Ovary (tissue), 9 donors: ENCODE data around the gene EPG5. TPM values are rescaled to one million over a fixed set of nuclear protein-coding genes. Genes with fewer than 3 reads are reported as not detected.

Source experiments
- DNase-seq, 5 donors: peaks; one replicate each; pipeline ENCODE4 v3.0.0-alpha.2; 2019 to 2020
- H3K27ac ChIP-seq, 2 donors: fragments of 200-600 bp; one replicate each; pipeline versions ENCODE4 v1.5.1 to v1.8.0; 2019 to 2022
- H3K27me3 ChIP-seq: fragments of 200-600 bp; one replicate; pipeline ENCODE4 v1.8.0; 2022
- H3K36me3 ChIP-seq: fragments of 200-600 bp; sonication (generic); one replicate; pipeline ENCODE4 v1.5.1; 2019
- H3K4me1 ChIP-seq: one replicate; pipeline ENCODE4 v1.8.1; 2013; ENCODE audit warnings: mild to moderate bottlenecking, moderate library complexity; ENCODE audit not compliant: insufficient read depth
- H3K4me3 ChIP-seq: fragments of 200-600 bp; sonication (generic); one replicate; pipeline ENCODE4 v1.5.1; 2017
- H3K9me3 ChIP-seq, 2 donors: fragments of 200-600 bp in 1 of 2; sonication (generic) in 1 of 2; one replicate each; pipeline versions ENCODE4 v1.5.1 to v1.8.1; 2013 to 2019; ENCODE audit warnings: mild to moderate bottlenecking in 1 of 2, moderate library complexity in 1 of 2
- CTCF ChIP-seq, 3 donors: fragments of 450-650 bp in 2 of 3; fragments of 200-600 bp in 1 of 3; IDR thresholded peaks; one replicate each; pipeline versions ENCODE4 v1.5.1 to v1.8.0; 2016 to 2022; ENCODE audit warnings: antibody characterized with exemption in 3 of 3, mild to moderate bottlenecking in 1 of 3
- EP300 ChIP-seq: sonication (generic); formaldehyde crosslinking; IDR thresholded peaks from one replicate; pipeline ENCODE4 v1.6.1; 2017; ENCODE audit warnings: antibody characterized with exemption
- POLR2A ChIP-seq: fragments of 450-650 bp; IDR thresholded peaks from one replicate; pipeline ENCODE4 v1.6.1; 2017; ENCODE audit warnings: antibody characterized with exemption, mild to moderate bottlenecking, moderate library complexity
- WGBS, 3 donors: extraction: QIAGEN DNeasy Blood & Tissue Kit in 1 of 3; methylation state at CpG; one replicate each; pipeline versions ENCODE4 v1.1.5 to v1.1.7; 2013 to 2017; 5-methylcytosine and 5-hydroxymethylcytosine counted together
- intact Hi-C, 4 donors: fragments of 100-400 bp; cut with DNase I; formaldehyde crosslinking; loops; one replicate each; pipeline versions ENCODE4 v1.11.0 to v1.15.1; 2022 to 2023
- polyA plus RNA-seq, 2 donors: library from polyadenylated mRNA; stranded (reverse); fragments of 200-250 nt in 1 of 2; fragments of 350-450 nt in 1 of 2; fragmentation: Illumina TruSeq in 1 of 2; extraction: RNeasy Lipid Tissue Mini Kit (QIAGEN cat#74804) in 1 of 2; gene quantifications; one replicate each; pipeline ENCODE4 v1.2.3, GENCODE V29; 2013 to 2014
- total RNA-seq, 7 donors: library from RNA; depleted of rRNA in 2 of 7; stranded (reverse); fragments of >200 nt in 2 of 7; fragmentation: NEBNext Ultra II Directional in 3 of 7; extraction: Animal tissue kit (Norgen Biotek cat#: 25700) in 3 of 7; gene quantifications; one replicate each; pipeline versions ENCODE4 v1.1.0 to v1.2.4, GENCODE V29; 2016 to 2023
- donor health status: DM: no; HTN: no; CAD: no; lungs with moderate emphysema.
- donor health status: DM: no; HTN: no; CAD: no.
- donor health status: Bipolar disorder and iron deficiency.
- donor health status: DM: yes; HTN: yes; CAD: no.
- donor health status: DM: no; HTN: no; CAD: no.
- donor health status: DM: yes; HTN: yes; CAD: no.

EPG5 gene
- total and polyA plus RNA-seq, 9 donors = 8.9 to 28.4 (median 21.2) TPM

GRCh38 chr18:45896452-45896851 is 70.7 kb downstream of the EPG5 start:
- 96 to 98% (median 97%) methylated on average over 7 of the region's 7 CpGs for WGBS, 3 donors
- TF ChIP-seq EP300 = no peak
- TF ChIP-seq CTCF (IDR thresholded peaks at IDR 0.05) = no peak
- no peak for TF ChIP-seq POLR2A
- intact Hi-C loops = loop anchor here in 1 of 4 donors (10.0 kb wide), 1 partner anchor 212 kb away; no protein-coding TSS in a partner anchor
- Histone ChIP-seq H3K9me3 (no peaks in the 10 kb centered on the region), H3K4me1 (no peaks in the 10 kb centered on the region), H3K36me3 (no peaks in the 10 kb centered on the region), H3K27me3 (no peaks in the 10 kb centered on the region), H3K4me3 (no peak overlapping the region), H3K27ac (no peak overlapping the region)
- no peak for DNase-seq

DNA sequence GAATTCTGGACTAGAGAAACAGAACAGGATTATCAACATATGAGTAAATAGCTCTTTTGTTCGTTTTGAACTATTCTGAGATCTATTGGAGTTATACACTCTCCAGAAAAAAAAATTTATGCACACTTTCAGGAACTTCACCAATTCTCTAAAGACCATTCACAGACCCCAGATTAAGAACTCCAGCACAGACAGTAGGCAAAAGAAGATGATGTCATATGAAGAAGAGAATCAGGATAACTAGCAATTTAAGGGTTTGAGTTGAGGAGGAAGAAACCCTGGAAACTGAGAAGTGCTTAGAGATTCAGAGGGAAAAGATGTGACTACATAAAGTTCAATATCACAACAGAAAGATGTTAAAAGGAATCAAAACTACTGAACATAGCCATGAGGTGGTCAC is 71.8 kb downstream of the EPG5 start:
- no peaks in the 10 kb centered on the region for H3K27me3 ChIP-seq
- no peak overlapping the region for H3K27ac ChIP-seq
- no peaks in the 10 kb centered on the region for H3K4me1 ChIP-seq
- H3K9me3 ChIP-seq = no peaks in the 10 kb centered on the region
- DNase-seq = no peak
- TF ChIP-seq POLR2A = no peak
- no peak for TF ChIP-seq EP300
- no peak for TF ChIP-seq CTCF (IDR thresholded peaks at IDR 0.05)
- WGBS, 3 donors = 62 to 73% (median 68%) methylated on average over 1 of the region's 1 CpG
- H3K4me3 ChIP-seq = no peak overlapping the region
- H3K36me3 ChIP-seq = no peaks in the 10 kb centered on the region
- intact Hi-C loops = loop anchor here in 1 of 4 donors (10.0 kb wide), 1 partner anchor 211 kb away; no protein-coding TSS in a partner anchor

- Histone ChIP-seq H3K36me3 (no peaks in the 10 kb centered on the region), H3K27ac (no peak overlapping the region), H3K27me3 (no peaks in the 10 kb centered on the region), H3K9me3 (no peaks in the 10 kb centered on the region), H3K4me3 (no peak overlapping the region), H3K4me1 (no peaks in the 10 kb centered on the region)
- WGBS, 3 donors = 92 to 99% (median 94%) methylated on average over 2 to 3 of the region's 3 CpGs
- intact Hi-C loops = loop anchor here in 1 of 4 donors (10.0 kb wide), 1 partner anchor 210 kb away; no protein-coding TSS in a partner anchor
- no peak for TF ChIP-seq EP300
- TF ChIP-seq CTCF (IDR thresholded peaks at IDR 0.05) = no peak
- TF ChIP-seq POLR2A = no peak
- no peak for DNase-seq
Measured at GRCh38 chr18:45894818-45895217, 72.3 kb downstream of the EPG5 start.

- Histone ChIP-seq H3K27ac (no peak overlapping the region), H3K4me3 (no peak overlapping the region), H3K27me3 (no peaks in the 10 kb centered on the region), H3K9me3 (no peaks in the 10 kb centered on the region), H3K4me1 (no peaks in the 10 kb centered on the region), H3K36me3 (no peaks in the 10 kb centered on the region)
- TF ChIP-seq EP300 (no peak), POLR2A (no peak), CTCF (IDR thresholded peaks at IDR 0.05) (no peak)
- intact Hi-C loops = loop anchor here in 1 of 4 donors (10.0 kb wide), 1 partner anchor 207 kb away; no protein-coding TSS in a partner anchor
- no peak for DNase-seq
- 88 to 92% (median 89%) methylated on average over 2 of the region's 2 CpGs for WGBS, 3 donors
Measured at GRCh38 chr18:45891806-45892205, 75.3 kb downstream of the EPG5 start.
